Measurements from ENCODE around the gene APEX2.

DNA sequence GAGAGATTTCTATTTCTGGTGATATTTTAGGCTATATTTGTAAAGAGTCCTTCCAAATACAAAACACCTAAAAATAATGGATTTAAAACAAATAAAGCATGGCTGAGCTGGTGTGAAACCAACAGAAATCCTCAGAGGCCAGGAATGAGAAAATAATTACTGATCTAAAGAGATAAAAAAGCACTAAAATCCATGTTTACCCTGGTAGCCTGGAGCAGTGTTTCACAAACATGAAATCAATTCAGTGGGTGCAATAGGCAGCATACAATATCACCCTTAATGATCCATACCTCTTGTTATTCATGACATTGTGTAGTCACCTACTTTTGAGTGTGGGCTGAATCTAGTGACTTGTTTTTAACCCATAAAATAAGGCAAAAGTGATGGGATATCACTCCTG, 20.7 kb upstream of the APEX2 start:
- TF ChIP-seq, protein P1, sequence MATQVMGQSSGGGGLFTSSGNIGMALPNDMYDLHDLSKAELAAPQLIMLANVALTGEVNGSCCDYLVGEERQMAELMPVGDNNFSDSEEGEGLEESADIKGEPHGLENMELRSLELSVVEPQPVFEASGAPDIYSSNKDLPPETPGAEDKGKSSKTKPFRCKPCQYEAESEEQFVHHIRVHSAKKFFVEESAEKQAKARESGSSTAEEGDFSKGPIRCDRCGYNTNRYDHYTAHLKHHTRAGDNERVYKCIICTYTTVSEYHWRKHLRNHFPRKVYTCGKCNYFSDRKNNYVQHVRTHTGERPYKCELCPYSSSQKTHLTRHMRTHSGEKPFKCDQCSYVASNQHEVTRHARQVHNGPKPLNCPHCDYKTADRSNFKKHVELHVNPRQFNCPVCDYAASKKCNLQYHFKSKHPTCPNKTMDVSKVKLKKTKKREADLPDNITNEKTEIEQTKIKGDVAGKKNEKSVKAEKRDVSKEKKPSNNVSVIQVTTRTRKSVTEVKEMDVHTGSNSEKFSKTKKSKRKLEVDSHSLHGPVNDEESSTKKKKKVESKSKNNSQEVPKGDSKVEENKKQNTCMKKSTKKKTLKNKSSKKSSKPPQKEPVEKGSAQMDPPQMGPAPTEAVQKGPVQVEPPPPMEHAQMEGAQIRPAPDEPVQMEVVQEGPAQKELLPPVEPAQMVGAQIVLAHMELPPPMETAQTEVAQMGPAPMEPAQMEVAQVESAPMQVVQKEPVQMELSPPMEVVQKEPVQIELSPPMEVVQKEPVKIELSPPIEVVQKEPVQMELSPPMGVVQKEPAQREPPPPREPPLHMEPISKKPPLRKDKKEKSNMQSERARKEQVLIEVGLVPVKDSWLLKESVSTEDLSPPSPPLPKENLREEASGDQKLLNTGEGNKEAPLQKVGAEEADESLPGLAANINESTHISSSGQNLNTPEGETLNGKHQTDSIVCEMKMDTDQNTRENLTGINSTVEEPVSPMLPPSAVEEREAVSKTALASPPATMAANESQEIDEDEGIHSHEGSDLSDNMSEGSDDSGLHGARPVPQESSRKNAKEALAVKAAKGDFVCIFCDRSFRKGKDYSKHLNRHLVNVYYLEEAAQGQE (IDR thresholded peaks at IDR 0.05; ENCODE audit: insufficient read depth in 1 of 2, low read depth in 2 of 2, low read length in 2 of 2): no peak
- TF ChIP-seq POLR2AphosphoS5 (IDR thresholded peaks at IDR 0.05; ENCODE audit: low read depth, low read length): no peak
- TF ChIP-seq TAF1 (IDR thresholded peaks at IDR 0.05; ENCODE audit: borderline replicate concordance, insufficient read depth, low read length): no peak
- TF ChIP-seq SIN3A (IDR thresholded peaks at IDR 0.05; ENCODE audit: borderline replicate concordance, insufficient read depth, low read length): no peak
- TF ChIP-seq FOXP2 (optimal IDR thresholded peaks at IDR 0.05; ENCODE audit: borderline replicate concordance, extremely low read depth, extremely low read length, insufficient read depth): no peak

All from PFSK-1 (cell line).